OCI-LY1 (cell line): Measurements from ENCODE around the gene EXOSC6.
"Not testable (repeated sequence)": the region's sequence is repeated elsewhere in the genome, so short reads cannot be mapped to it uniquely, and the experiment has no call there.

Source experiments
- H2AFZ ChIP-seq: fragments of 200-600 bp; sonication (generic), shearing (Covaris generic); 2 replicates; pipeline ENCODE4 v1.6.0; 2014; ENCODE audit warnings: antibody characterized with exemption, mild to moderate bottlenecking, low read length
- H3F3A ChIP-seq: fragments of 200-600 bp; sonication (generic), shearing (Covaris generic); 2 replicates; pipeline ENCODE4 v1.6.0; 2014; ENCODE audit warnings: mild to moderate bottlenecking, antibody characterized with exemption, low read length, moderate library complexity; ENCODE audit not compliant: insufficient read depth
- H3K27ac ChIP-seq: fragments of 200-600 bp; sonication (generic); 2 replicates; pipeline ENCODE4 v1.5.1; 2014; ENCODE audit warnings: low read length, mixed run types, mild to moderate bottlenecking, low read depth; ENCODE audit not compliant: poor library complexity, severe bottlenecking
- H3K27me3 ChIP-seq: fragments of 200-600 bp; sonication (generic); 2 replicates; pipeline ENCODE4 v1.6.0; 2014; ENCODE audit warnings: antibody characterized with exemption, mild to moderate bottlenecking, low read length, moderate library complexity; ENCODE audit not compliant: insufficient read depth
- H3K36me3 ChIP-seq: fragments of 200-600 bp; sonication (generic); 2 replicates; pipeline ENCODE4 v1.6.1; 2014; ENCODE audit warnings: mild to moderate bottlenecking, antibody characterized with exemption, low read length, moderate library complexity, mixed read lengths; ENCODE audit not compliant: insufficient read depth
- H3K4me1 ChIP-seq: fragments of 200-600 bp; sonication (generic); 2 replicates; pipeline ENCODE4 v1.5.1; 2014; ENCODE audit warnings: mild to moderate bottlenecking, low read length, moderate library complexity; ENCODE audit not compliant: insufficient read depth, severe bottlenecking
- H3K4me2 ChIP-seq: fragments of 200-600 bp; sonication (generic), shearing (Covaris generic); 2 replicates; pipeline ENCODE4 v1.6.1; 2014; ENCODE audit warnings: low read length
- H3K4me3 ChIP-seq: fragments of 200-600 bp; sonication (generic); 2 replicates; pipeline ENCODE4 v1.5.1; 2014; ENCODE audit warnings: low read length, low read depth, mild to moderate bottlenecking, mixed read lengths; ENCODE audit not compliant: poor library complexity, severe bottlenecking
- H3K79me2 ChIP-seq: fragments of 200-600 bp; shearing (Covaris generic); 2 replicates; pipeline ENCODE4 v1.6.1; 2016; ENCODE audit warnings: mixed run types, low read length, mixed read lengths; ENCODE audit not compliant: insufficient read depth
- H3K9ac ChIP-seq: fragments of 200-600 bp; sonication (generic), shearing (Covaris generic); 2 replicates; pipeline ENCODE4 v1.6.1; 2014; ENCODE audit warnings: mild to moderate bottlenecking, low read length, mixed read lengths
- H3K9me2 ChIP-seq: fragments of 200-600 bp; sonication (generic), shearing (Covaris generic); 2 replicates; pipeline ENCODE4 v1.6.1; 2014; ENCODE audit warnings: low read depth, mild to moderate bottlenecking, low read length, mixed read lengths
- H3K9me3 ChIP-seq: fragments of 200-600 bp; shearing (Covaris generic); 2 replicates; pipeline ENCODE4 v1.6.1; 2014; ENCODE audit warnings: low read length, mixed read lengths
- H4K20me1 ChIP-seq: fragments of 200-600 bp; sonication (generic), shearing (Covaris generic); 2 replicates; pipeline ENCODE4 v1.6.0; 2016; ENCODE audit warnings: mild to moderate bottlenecking, low read length; ENCODE audit not compliant: insufficient read depth
- EZH2 ChIP-seq: fragments of 200-600 bp; sonication (generic), shearing (Covaris generic); IDR thresholded peaks from 2 replicates; pipeline ENCODE4 v1.8.0; 2017; ENCODE audit warnings: borderline replicate concordance, mixed run types, mild to moderate bottlenecking, antibody characterized with exemption, low read length, moderate library complexity, mixed read lengths
- TF ChIP-seq, protein P1 (sequence below): fragments of 200-600 bp; sonication (generic), shearing (Covaris generic); IDR thresholded peaks from 2 replicates; pipeline ENCODE4 v1.5.1; 2017; ENCODE audit warnings: mild to moderate bottlenecking, antibody characterized with exemption, low read length, moderate library complexity, mixed read lengths

Gene EXOSC6

DNA sequence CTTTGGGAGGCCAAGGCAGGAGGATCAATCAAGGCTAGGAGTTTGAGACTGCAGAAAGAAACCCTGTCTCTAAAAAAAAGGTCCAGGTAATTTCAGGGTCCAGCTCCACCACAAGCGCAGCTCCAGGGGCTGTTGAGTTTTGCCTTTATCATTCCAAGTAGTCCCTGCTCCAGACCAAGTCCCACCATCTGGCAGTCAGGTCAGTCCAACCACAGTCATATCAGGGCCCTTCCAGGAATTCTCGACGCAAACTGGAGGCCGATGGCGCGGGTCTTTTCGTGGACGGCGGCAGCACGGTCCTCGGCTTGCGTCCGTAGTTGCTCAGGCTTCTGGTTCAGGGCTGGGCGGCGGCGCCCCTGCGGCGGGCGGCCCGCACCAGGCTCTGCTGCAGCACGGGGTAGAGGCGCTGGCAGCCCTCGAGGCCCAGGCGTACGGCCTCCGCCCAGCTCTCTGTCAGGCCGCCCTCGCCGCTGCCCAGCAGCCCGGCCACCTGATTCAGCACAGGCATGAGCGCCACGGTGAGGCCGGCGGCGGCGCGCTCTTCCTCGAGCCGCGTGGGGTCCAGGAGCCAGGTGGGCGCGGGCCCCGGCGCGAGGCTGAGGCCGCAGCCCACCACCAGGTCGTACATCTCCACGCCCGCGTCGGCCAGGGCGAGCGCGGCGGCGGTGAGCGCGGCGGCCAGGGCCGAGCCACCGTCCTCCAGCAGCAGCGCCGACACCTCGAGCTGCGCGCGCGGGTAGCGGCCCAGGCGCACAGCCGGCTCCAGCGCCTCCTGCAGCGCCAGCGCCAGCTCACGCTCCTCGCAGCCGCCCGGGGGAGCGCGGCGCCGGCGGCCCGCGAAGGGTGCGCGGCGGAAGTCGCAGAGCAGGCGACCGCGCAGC lies 752 bp downstream of the EXOSC6 start:
- no peaks in the 10 kb centered on the region for H3F3A ChIP-seq
- H3K4me1 ChIP-seq, result peaks cover 15% of the 10 kb centered on the region
- no peak overlapping the region for H2AFZ ChIP-seq
- H3K79me2 ChIP-seq, result peaks cover 25% of the 10 kb centered on the region
- H3K9me2 ChIP-seq, result no peaks in the 10 kb centered on the region
- peaks cover 53% of the 10 kb centered on the region for H3K36me3 ChIP-seq
- H3K27me3 ChIP-seq, result no peaks in the 10 kb centered on the region
- no peak overlapping the region for H3K27ac ChIP-seq
- H3K4me3 ChIP-seq, result peak overlapping the region; percentile 80
- H3K9ac ChIP-seq, result peak overlapping the region; percentile 80
- H4K20me1 ChIP-seq, result no peaks in the 10 kb centered on the region
- no peak for TF ChIP-seq EZH2
- TF ChIP-seq, protein P1, sequence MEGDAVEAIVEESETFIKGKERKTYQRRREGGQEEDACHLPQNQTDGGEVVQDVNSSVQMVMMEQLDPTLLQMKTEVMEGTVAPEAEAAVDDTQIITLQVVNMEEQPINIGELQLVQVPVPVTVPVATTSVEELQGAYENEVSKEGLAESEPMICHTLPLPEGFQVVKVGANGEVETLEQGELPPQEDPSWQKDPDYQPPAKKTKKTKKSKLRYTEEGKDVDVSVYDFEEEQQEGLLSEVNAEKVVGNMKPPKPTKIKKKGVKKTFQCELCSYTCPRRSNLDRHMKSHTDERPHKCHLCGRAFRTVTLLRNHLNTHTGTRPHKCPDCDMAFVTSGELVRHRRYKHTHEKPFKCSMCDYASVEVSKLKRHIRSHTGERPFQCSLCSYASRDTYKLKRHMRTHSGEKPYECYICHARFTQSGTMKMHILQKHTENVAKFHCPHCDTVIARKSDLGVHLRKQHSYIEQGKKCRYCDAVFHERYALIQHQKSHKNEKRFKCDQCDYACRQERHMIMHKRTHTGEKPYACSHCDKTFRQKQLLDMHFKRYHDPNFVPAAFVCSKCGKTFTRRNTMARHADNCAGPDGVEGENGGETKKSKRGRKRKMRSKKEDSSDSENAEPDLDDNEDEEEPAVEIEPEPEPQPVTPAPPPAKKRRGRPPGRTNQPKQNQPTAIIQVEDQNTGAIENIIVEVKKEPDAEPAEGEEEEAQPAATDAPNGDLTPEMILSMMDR, result no peak
- no peaks in the 10 kb centered on the region for H3K9me3 ChIP-seq
- peak overlapping the region; percentile 89 for H3K4me2 ChIP-seq

DNA sequence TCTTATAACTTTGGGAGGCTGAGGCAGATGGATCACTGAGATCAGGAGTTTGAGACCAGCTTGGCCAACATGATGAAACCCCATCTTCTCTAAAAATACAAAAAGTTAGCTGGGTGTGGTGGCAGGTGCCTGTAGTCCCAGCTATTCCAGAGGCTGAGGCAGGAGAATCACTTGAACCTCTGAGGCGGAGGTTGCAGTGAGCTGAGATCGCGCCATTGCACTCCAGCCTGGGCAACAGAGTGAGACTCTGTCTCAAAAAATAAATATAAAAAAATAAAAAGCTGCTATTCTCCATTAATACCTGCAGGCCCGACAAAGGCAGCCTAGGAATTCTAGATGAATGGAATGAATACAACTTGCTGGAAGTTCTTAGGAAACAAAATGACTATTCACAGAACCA lies 2.0 kb downstream of the EXOSC6 start:
- H4K20me1 ChIP-seq, H3K9ac ChIP-seq, H3K27me3 ChIP-seq, H3K27ac ChIP-seq, H2AFZ ChIP-seq, H3K9me2 ChIP-seq, H3F3A ChIP-seq, H3K9me3 ChIP-seq: not testable (repeated sequence)
- Histone ChIP-seq H3K4me2 (peak overlapping the region; percentile 89), H3K4me1 (peaks cover 15% of the 10 kb centered on the region), H3K4me3 (peak overlapping the region; percentile 80), H3K36me3 (peaks cover 43% of the 10 kb centered on the region), H3K79me2 (peaks cover 25% of the 10 kb centered on the region)

DNA sequence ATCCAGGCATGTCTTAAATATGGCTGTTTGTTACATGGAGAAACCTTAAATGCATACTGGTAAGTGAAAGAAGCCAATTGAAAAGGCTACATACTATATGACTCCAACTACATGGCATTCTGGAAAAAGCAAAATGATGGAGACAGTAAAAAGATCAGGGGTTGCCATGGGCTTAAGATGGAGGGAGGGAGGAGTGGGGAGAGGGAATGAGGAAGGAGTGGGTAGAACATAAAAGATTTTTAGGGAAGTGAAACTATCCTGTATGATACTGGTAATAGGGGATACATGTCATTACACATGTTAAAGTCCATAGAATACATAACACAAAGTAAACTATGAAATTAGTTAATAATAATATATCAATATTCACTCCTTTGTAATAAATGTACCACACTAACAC lies 13.0 kb downstream of the EXOSC6 start:
- peaks cover 23% of the 10 kb centered on the region for H3K36me3 ChIP-seq
- not testable (repeated sequence) for H3K9me2 ChIP-seq, H3K9me3 ChIP-seq, H3K4me1 ChIP-seq, H3K79me2 ChIP-seq, H3K27me3 ChIP-seq, H3K4me2 ChIP-seq, H3K27ac ChIP-seq, H3K4me3 ChIP-seq, H3K9ac ChIP-seq, H2AFZ ChIP-seq, H4K20me1 ChIP-seq, H3F3A ChIP-seq

DNA sequence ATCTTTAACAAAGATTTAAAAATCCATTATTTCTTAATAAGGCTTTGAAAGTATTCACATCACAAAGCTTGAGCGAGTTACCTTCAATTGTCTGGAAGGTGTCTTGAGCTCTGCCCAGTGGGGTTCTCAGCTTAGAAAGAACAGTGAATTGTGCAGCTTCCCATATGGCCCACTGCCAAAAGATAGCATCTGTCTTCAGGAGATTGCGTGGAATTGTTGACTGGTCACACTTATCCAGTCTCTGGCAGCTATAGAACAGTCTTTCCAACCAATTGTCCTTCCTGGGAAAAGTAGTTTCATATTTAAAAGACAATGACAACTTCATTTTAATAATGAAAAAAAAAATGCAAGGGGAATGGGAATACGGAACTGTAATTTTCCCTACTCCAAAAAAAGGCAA lies 19.9 kb downstream of the EXOSC6 start:
- H3K9ac ChIP-seq, H4K20me1 ChIP-seq, H3K27ac ChIP-seq, H2AFZ ChIP-seq, H3F3A ChIP-seq, H3K4me1 ChIP-seq, H3K4me2 ChIP-seq, H3K9me2 ChIP-seq, H3K79me2 ChIP-seq, H3K9me3 ChIP-seq, H3K27me3 ChIP-seq, H3K4me3 ChIP-seq: not testable (repeated sequence)
- H3K36me3 ChIP-seq, result peaks cover 38% of the 10 kb centered on the region

DNA sequence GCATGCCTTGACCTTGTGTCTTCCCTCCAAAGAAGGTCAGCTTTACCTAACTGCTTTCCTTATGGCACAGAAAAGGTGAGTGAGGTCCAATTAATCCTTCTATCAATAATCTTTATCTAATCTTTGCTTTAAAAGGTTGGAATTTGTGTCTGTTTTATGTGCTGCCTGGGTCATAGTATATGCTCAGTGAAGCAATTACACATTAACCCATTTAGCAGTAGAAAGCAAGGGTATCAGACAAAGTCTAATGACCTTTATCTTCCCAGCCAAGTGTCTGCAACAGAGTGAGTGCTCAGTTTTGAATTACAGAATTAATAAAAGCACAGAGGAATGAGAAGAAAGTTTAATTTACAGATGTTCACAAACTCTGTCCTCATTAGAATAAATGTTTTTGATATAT lies 25.7 kb downstream of the EXOSC6 start:
- H3F3A ChIP-seq, H3K9me3 ChIP-seq, H2AFZ ChIP-seq, H4K20me1 ChIP-seq, H3K4me2 ChIP-seq, H3K9ac ChIP-seq, H3K9me2 ChIP-seq, H3K4me1 ChIP-seq, H3K27me3 ChIP-seq, H3K4me3 ChIP-seq, H3K27ac ChIP-seq, H3K79me2 ChIP-seq: not testable (repeated sequence)
- H3K36me3 ChIP-seq, result peaks cover 23% of the 10 kb centered on the region

DNA sequence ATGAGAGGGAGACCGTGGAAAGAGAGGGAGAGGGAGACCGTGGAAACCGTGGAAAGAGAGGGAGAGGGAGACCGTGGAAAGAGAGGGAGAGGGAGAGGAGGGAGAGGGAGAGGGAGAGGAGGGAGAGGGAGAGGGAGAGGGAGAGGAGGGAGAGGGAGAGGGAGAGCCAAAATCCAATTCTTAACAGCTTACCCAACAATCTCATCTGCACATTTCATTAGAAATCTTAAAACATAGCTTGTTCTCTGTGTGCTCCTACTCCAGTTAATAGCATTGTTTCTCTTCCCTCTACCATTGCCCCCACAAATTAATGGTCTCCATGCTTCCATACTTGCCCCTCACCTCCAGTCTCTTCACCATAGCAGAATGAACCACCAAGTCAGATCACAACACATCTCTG lies 26.3 kb downstream of the EXOSC6 start:
- H3K4me3 ChIP-seq, H3K4me2 ChIP-seq, H2AFZ ChIP-seq, H3K4me1 ChIP-seq, H3K9ac ChIP-seq, H4K20me1 ChIP-seq, H3K79me2 ChIP-seq, H3K9me3 ChIP-seq, H3K27me3 ChIP-seq, H3K27ac ChIP-seq, H3F3A ChIP-seq, H3K9me2 ChIP-seq: not testable (repeated sequence)
- H3K36me3 ChIP-seq, result peaks cover 24% of the 10 kb centered on the region

DNA sequence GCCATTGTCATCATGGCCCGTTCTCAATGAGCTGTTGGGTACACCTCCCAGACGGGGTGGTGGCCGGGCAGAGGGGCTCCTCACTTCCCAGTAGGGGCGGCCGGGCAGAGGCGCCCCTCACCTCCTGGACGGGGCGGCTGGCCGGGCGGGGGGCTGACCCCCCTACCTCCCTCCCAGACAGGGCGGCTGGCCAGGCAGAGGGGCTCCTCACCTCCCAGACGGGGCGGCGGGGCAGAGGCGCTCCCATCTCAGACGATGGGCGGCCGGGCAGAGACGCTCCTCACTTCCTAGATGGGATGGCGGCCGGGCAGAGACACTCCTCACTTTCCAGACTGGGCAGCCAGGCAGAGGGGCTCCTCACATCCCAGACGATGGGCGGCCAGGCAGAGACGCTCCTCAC lies 27.1 kb downstream of the EXOSC6 start:
- not testable (repeated sequence) for H3K27me3 ChIP-seq, H3K79me2 ChIP-seq, H3F3A ChIP-seq, H4K20me1 ChIP-seq, H3K9ac ChIP-seq, H3K27ac ChIP-seq, H3K4me3 ChIP-seq, H2AFZ ChIP-seq, H3K4me1 ChIP-seq, H3K9me2 ChIP-seq, H3K9me3 ChIP-seq, H3K4me2 ChIP-seq
- peaks cover 29% of the 10 kb centered on the region for H3K36me3 ChIP-seq
